Lower lobe of right lung (tissue), 2 donors: ENCODE data around the gene ACSM6. TPM values are rescaled to one million over a fixed set of nuclear protein-coding genes. Genes with fewer than 3 reads are reported as not detected.
A peak's percentile ranks its signal among the peaks of the same experiment; 100 is the strongest.
"Not testable (repeated sequence)": the region's sequence is repeated elsewhere in the genome, so short reads cannot be mapped to it uniquely, and the experiment has no call there.

Source experiments
- ATAC-seq, 2 donors: fragments of 200-7000 bp; cut with Tn5 transposase; one replicate each; pipeline ENCODE4 v1.9.1; 2020 to 2022; ENCODE audit warnings: mild to moderate bottlenecking in 2 of 2, moderate library complexity in 2 of 2
- DNase-seq: peaks from one replicate; pipeline ENCODE4 v3.0.0-alpha.2; 2020
- H3K27ac ChIP-seq: fragments of 200-600 bp; one replicate; pipeline ENCODE4 v1.8.0; 2022
- H3K27me3 ChIP-seq: fragments of 200-600 bp; one replicate; pipeline ENCODE4 v1.8.0; 2022; ENCODE audit warnings: low read depth
- H3K36me3 ChIP-seq: fragments of 200-600 bp; one replicate; pipeline ENCODE4 v1.8.0; 2022; ENCODE audit warnings: mild to moderate bottlenecking
- H3K4me1 ChIP-seq: fragments of 200-600 bp; one replicate; pipeline ENCODE4 v1.8.0; 2022
- H3K4me3 ChIP-seq: fragments of 200-600 bp; one replicate; pipeline ENCODE4 v1.8.0; 2022; ENCODE audit warnings: mild to moderate bottlenecking
- H3K9me3 ChIP-seq: fragments of 200-600 bp; one replicate; pipeline ENCODE4 v1.8.0; 2022
- intact Hi-C: fragments of 100-400 bp; cut with DNase I; formaldehyde crosslinking; loops from one replicate; pipeline ENCODE4 v1.11.0; 2022
- total RNA-seq: library from RNA; stranded (reverse); fragmentation: NEBNext Ultra II Directional; extraction: Animal tissue kit (Norgen Biotek cat#: 25700); gene quantifications from one replicate; pipeline ENCODE4 v1.2.1, GENCODE V29; 2021
- TF ChIP-seq, protein P1 (sequence below): fragments of 200-600 bp; IDR thresholded peaks from one replicate; pipeline ENCODE4 v1.8.0; 2022; ENCODE audit warnings: antibody characterized with exemption, mild to moderate bottlenecking
- donor health status: DM: no; HTN: yes; CAD: no; lungs with severe emphysema.

ACSM6 gene
- total RNA-seq, 1 donor from 2014 or later, result not detected

DNA sequence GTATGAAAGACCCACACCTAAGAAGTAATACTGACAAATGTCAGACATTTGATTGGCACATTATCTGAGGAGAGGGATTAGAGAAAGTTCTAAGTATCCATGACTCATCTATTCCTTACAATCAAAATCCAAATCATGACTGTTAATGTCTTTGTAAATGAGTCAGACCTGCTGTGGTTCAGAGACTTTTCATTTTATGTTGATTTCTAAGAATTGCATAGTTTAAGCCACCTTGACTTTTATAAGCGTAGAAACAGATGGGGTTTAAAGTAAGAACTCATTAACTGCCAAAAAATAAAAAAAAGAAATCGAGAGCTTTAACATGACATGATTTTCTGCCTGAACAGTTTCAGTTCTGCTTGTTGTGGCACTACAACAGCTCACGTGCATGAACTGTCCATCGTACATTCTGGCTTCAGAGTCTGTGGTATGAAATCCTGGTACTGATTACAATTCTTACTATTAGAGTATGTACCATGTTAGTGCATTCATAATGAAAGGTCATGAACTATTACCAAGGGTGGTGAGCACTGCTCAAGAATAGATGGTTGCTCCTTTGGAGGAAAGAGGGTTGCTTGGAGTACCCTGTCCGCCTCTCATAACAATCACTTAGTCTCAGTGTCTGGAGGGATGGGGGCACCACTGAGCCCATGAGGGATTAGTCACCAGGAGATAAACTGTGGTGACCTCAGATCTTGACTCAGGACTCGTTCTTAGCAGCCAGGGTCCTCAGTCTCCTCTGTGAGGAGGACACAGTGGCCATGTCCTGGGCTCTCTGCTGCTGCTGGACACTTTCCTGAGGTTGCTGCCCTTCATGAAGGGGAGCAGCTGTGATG lies 42.2 kb downstream of the ACSM6 start:
- TF ChIP-seq, protein P1, sequence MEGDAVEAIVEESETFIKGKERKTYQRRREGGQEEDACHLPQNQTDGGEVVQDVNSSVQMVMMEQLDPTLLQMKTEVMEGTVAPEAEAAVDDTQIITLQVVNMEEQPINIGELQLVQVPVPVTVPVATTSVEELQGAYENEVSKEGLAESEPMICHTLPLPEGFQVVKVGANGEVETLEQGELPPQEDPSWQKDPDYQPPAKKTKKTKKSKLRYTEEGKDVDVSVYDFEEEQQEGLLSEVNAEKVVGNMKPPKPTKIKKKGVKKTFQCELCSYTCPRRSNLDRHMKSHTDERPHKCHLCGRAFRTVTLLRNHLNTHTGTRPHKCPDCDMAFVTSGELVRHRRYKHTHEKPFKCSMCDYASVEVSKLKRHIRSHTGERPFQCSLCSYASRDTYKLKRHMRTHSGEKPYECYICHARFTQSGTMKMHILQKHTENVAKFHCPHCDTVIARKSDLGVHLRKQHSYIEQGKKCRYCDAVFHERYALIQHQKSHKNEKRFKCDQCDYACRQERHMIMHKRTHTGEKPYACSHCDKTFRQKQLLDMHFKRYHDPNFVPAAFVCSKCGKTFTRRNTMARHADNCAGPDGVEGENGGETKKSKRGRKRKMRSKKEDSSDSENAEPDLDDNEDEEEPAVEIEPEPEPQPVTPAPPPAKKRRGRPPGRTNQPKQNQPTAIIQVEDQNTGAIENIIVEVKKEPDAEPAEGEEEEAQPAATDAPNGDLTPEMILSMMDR, result no peak
- no peak overlapping the region for H3K4me3 ChIP-seq
- no peak overlapping the region for H3K27ac ChIP-seq

GRCh38 chr10:95237376-95238170 lies 43.5 kb downstream of the ACSM6 start:
- ATAC-seq (no peak), DNase-seq (no peak)
- Histone ChIP-seq H3K9me3 (no peaks in the 10 kb centered on the region), H3K4me3 (no peak overlapping the region), H3K27ac (no peak overlapping the region), H3K36me3 (peaks cover 89% of the 10 kb centered on the region), H3K27me3 (no peaks in the 10 kb centered on the region), H3K4me1 (no peaks in the 10 kb centered on the region)
- TF ChIP-seq, protein P1, result no peak
- intact Hi-C loops, result no loop called here

More for the DNA sequence above, 42.2 kb downstream of the ACSM6 start:
- Histone ChIP-seq H3K36me3 (peaks cover 80% of the 10 kb centered on the region), H3K9me3 (no peaks in the 10 kb centered on the region), H3K4me1 (no peaks in the 10 kb centered on the region), H3K27me3 (no peaks in the 10 kb centered on the region)
- DNase-seq (no peak), ATAC-seq (peak in 1 of 2 donors; percentile 9)
- intact Hi-C loops, result no loop called here

- not testable (repeated sequence) for H3K4me3 ChIP-seq, H3K27me3 ChIP-seq, DNase-seq, H3K27ac ChIP-seq, H3K9me3 ChIP-seq, ATAC-seq, H3K4me1 ChIP-seq
- intact Hi-C loops, result loop anchor here (10.0 kb wide), 1 partner anchor 125 kb away; no protein-coding TSS in a partner anchor
- H3K36me3 ChIP-seq, result peaks cover 89% of the 10 kb centered on the region
Observed at GRCh38 chr10:95240096-95240495, 46.1 kb downstream of the ACSM6 start.

- H3K9me3 ChIP-seq, result no peaks in the 10 kb centered on the region
- H3K4me3 ChIP-seq, result no peak overlapping the region
- no peak overlapping the region for H3K27ac ChIP-seq
- H3K36me3 ChIP-seq, result peaks cover 89% of the 10 kb centered on the region
- DNase-seq (no peak), ATAC-seq (no peak)
- no peaks in the 10 kb centered on the region for H3K27me3 ChIP-seq
- TF ChIP-seq, protein P1, result no peak
- intact Hi-C loops, result loop anchor here (10.0 kb wide), 1 partner anchor 124 kb away; no protein-coding TSS in a partner anchor
- no peaks in the 10 kb centered on the region for H3K4me1 ChIP-seq
Observed at GRCh38 chr10:95240811-95241210, 46.8 kb downstream of the ACSM6 start.

- Histone ChIP-seq H3K9me3 (no peaks in the 10 kb centered on the region), H3K4me3 (no peak overlapping the region), H3K27ac (no peak overlapping the region), H3K36me3 (peaks cover 89% of the 10 kb centered on the region), H3K27me3 (no peaks in the 10 kb centered on the region), H3K4me1 (peaks cover under 1% of the 10 kb centered on the region)
- peak; percentile 64 to 72 for ATAC-seq
- DNase-seq, result peak; percentile 75
- TF ChIP-seq, protein P1, result no peak
- intact Hi-C loops, result loop anchor here (10.0 kb wide), 1 partner anchor 123 kb away; no protein-coding TSS in a partner anchor
Observed at GRCh38 chr10:95241533-95241932, 47.5 kb downstream of the ACSM6 start.
